Glomerular visceral epithelial cell (primary cell): ENCODE results near the gene HLA-DMA.

Experiments used
- DNase-seq: peaks from one replicate; pipeline ENCODE4 v3.0.0-alpha.2; 2016; ENCODE audit errors: extremely low spot score

Gene HLA-DMA

GRCh38 chr6:32974541-32975308 lies 21.8 kb upstream of the HLA-DMA start:
- DNase-seq: no peak

DNA sequence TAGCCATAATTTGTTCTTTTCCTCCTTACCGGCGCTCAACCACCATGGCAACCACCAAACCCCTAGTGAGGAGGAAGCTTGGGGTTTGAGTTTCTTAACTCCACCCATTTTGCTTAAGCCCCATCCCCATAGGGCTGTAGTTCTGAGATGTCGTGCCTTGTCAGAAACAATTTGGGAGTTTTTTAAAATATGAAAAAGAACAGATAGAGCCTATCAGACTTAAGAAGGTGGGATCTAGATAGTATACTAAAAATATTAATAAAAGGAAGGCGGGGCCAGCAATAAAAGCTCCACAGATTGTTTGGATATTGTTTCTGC lies 21.1 kb upstream of the HLA-DMA start:
- DNase-seq: peak; percentile 59

DNA sequence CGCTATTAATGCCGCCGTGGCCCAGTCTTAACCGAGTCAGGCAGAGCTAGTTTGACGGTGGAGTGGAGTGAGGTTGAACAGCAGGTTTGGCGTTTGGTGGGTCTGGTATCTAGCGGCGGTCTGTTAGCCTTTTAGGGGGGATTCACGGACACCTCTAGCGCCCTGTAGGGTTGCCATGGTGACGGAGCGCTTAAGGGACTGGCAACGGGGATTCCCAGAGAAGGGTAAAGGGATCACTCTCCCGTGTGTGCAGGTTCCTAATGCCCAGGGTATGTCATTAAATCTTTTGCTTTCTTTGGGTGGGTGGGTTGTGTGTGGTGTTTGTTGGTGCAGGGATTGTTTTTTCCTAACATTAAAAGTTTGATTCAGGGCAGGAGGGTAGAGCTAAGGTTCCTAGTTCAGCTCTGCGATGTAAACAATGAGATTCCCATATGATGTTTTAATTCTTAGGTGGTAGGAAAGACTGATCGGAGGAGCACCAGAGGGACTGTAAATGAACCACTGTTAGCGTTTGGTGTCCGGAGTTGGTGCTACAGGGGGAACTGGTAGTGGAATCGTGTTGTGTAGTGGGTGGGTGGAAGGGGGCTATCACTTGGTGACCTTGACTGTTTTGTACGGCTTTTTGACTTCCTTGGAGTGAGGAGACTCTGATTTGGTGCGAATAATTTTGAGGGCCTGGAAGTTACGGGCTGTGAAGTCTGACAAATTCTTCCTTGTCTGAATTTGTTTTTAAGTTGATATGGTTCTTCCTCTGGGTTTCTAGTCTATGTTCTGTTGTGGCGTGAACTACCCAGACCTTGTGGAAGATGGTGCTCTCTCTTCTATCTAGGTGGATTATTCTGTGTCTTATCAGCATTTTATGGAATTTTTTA lies 20.5 kb upstream of the HLA-DMA start:
- DNase-seq: peak; percentile 56

DNA sequence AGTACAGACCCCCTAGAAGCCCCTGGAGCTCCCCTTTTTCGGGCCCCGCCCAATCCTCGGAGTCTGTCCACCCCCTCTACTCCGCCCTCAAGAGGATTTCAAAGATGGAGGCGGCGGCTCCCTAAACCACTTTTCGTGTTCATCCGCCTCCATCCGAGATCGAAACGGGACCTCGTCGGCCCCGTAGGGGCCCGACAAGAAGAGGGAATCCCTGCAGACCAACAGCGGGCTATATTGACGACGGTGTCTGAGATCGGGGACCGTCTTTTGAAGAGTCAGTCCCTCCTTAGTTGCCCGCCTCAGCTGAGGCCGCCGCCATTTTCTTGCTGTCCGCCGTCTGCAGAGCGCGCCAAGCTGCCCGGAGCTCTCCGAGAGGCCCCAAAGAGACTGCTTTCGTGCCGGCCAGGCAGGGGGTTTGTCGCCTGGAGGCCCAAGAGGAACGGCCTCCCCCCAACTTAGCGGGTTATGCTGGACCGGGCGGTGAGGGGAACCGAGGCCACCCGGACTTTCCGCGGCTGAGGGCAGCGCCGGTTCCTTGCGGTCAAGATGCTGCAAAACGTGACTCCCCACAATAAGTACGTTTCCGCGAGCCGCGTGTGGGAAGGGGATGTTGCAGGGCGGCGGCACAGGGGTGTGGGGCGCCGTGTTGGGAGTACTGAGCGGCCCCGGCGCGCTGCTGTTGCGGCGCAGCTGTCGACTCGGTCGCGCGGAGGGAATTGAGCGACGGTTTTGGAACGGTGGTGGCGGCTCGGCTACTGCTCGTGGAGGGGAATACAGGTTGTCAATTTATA lies 19.7 kb upstream of the HLA-DMA start:
- no peak for DNase-seq

DNA sequence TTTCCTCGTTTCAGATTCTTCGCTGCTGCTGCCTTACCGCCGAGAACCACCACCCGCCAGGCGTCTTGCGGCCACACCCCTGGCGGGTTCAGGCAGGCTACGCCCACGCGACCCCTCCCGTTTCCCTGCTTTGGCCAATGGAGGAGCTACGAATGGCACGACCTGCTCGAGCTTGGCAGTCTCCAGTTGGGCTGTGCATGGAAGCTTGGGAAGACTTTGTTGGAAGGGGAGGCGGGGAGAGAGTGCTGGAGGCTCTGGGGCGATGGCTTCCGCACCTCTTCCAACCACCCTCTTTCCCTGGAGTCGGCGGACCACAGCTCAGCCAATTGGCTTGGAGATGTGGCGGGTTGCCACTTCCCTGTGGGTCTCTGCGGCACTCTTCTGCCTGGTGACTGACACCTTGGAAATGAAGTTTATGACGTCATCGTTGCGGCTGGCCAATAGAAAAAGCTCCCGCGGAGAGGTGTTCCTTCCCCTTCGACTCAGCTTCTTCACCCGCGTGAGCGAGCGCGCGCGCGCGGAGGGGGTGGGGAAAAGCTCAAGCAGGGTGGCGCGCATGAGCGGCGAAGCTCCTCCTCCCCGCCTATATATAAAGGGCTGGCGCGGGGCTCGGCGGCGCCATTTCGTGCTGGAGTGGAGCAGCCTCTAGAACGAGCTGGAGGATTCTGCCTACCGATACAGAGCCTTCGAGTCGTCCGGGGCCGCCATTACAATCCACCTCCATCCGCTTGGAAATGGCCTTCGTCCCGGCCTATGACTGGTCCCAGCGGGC lies 18.9 kb upstream of the HLA-DMA start:
- peak; percentile 100 for DNase-seq

GRCh38 chr6:32971242-32971580 lies 18.3 kb upstream of the HLA-DMA start:
- DNase-seq: no peak

- peak; percentile 93 for DNase-seq
Measured at GRCh38 chr6:32970413-32971241, 17.7 kb upstream of the HLA-DMA start.

GRCh38 chr6:32969685-32970412 lies 17.0 kb upstream of the HLA-DMA start:
- peak; percentile 87 for DNase-seq

GRCh38 chr6:32968867-32969684 lies 16.2 kb upstream of the HLA-DMA start:
- peak; percentile 90 for DNase-seq

- peak; percentile 98 for DNase-seq
Measured at GRCh38 chr6:32968093-32968866, 15.4 kb upstream of the HLA-DMA start, which contains the start of gene BRD2. Gene BRD2 (plus strand): TSS chr6:32968594. CDS start chr6:32972899, 4,305 bp downstream.

GRCh38 chr6:32967151-32968091 lies 14.5 kb upstream of the HLA-DMA start:
- DNase-seq: peak; percentile 58

- no peak for DNase-seq
Measured at GRCh38 chr6:32964776-32965175, 11.9 kb upstream of the HLA-DMA start.

GRCh38 chr6:32963866-32964265 lies 11.0 kb upstream of the HLA-DMA start:
- DNase-seq: no peak

DNA sequence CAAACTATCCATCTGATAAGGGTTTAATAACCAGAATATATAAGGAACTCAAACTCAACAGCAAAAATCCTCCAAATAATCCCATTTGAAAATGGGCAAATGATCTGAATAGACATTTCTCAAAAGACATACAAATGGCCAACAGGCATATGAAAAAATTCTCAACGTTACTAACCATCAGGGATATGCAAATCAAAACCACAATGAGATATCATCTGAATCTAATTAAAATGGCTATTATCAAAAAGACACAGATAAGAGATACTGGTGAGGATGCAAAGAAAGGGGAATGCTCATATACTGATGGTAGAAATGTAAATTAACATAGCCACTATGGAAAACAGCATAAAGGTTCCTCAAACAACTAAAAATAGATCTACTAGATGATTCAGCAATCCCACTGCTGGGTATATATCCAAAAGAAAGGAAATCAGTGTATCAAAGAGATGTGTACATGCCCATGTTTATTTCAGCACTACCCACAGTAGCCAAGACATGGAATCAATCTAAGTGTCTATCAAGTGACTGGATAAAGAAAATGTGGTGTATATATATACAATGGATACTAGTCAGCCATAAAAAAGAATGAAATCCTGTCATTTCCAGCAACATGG lies 9.4 kb upstream of the HLA-DMA start:
- no peak for DNase-seq

- no peak for DNase-seq
Measured at GRCh38 chr6:32960563-32960962, 7.7 kb upstream of the HLA-DMA start.

DNA sequence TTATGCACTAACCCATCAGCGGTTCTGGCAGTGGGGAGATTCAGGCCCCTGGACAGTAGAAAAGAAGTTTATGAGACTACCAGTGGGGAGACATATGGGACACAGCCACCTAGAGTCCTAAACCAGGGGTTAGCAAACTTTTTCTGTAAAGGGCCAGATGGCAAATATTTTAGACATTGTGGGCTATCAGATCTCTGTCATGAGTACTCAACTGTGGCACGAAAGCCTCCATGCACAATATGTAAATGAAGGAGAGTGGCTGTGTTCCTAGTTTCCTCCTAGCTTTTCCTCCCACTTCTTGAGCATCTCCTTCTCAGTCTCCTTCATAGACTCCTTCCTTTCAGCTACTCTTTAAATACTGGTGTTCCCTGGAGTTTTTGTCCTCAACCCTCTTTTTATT lies 3.3 kb upstream of the HLA-DMA start:
- no peak for DNase-seq
